ENCODE results near the gene NMNAT2. TPM values are rescaled to one million over a fixed set of nuclear protein-coding genes. Genes with fewer than 3 reads are reported as not detected.

The NMNAT2 gene
- total and polyA plus RNA-seq, 2 of the 8 experiments (the other 6 are each of a cell fraction or from before 2014, with no cell fraction given): 6.5 to 20.9 TPM

DNA sequence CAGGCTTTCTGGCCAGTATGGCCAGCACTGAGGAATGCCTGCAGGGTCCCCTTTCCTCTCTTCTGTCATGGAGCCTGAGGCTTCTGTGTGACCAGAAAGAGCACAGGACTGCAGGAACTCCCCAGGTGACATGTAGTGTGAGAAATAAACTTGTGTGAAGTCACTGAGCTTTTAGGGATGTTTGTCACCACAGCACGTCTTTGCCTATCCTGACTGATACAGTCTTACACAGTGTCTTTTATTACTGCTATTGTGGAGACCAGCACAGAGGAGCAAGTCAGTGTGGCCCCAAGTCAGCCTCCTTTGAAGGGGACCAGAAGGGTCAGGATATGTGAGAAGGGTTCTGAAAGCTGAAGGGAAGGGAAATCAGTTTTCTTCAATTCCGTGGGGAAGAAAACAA lies 129.6 kb downstream of the NMNAT2 start:
- no peak for FAIRE-seq
- Histone ChIP-seq H2AK5ac (ENCODE audit: low read depth, low read length) (no peak overlapping the region), H4K8ac (ENCODE audit: extremely low read depth, insufficient read depth, low read length) (no peak overlapping the region), H2BK20ac (ENCODE audit: low read length) (no peak overlapping the region), H3K36me3 (ENCODE audit: control insufficient read depth in 2 of 4, insufficient read depth in 4 of 4, low read length in 3 of 4) (no peaks in the 10 kb centered on the region), H4K5ac (ENCODE audit: insufficient read length, low read depth, low read length) (no peak overlapping the region), H3K4me1 (replicated peaks in 1 of 4; ENCODE audit: control insufficient read depth in 3 of 4, insufficient read depth in 4 of 4, low read length in 3 of 4) (peaks cover 4 to 21% (median 10%) of the 10 kb centered on the region in 4 experiments), H2BK12ac (ENCODE audit: low read depth, low read length) (no peak overlapping the region), H3K14ac (ENCODE audit: insufficient read length) (no peak overlapping the region), H3K27me3 (replicated peaks in 1 of 4; ENCODE audit: control insufficient read depth in 3 of 4, extremely low read depth in 1 of 4, insufficient read depth in 3 of 4, low read length in 3 of 4) (no peaks in the 10 kb centered on the region), H2BK5ac (ENCODE audit: low read depth, low read length) (no peak overlapping the region), H3K79me2 (ENCODE audit: control insufficient read depth in 1 of 2, insufficient read depth in 2 of 2, low read length in 2 of 2) (no peaks in the 10 kb centered on the region), H3K9ac (replicated peaks in 1 of 4; ENCODE audit: extremely low read depth in 1 of 4, low read depth in 3 of 4, low read length in 3 of 4) (no peak overlapping the region), H3K23me2 (ENCODE audit: low read depth, low read length) (no peaks in the 10 kb centered on the region), H2AFZ (ENCODE audit: low read length) (no peak overlapping the region), H3K4me2 (ENCODE audit: insufficient read depth in 1 of 2, low read depth in 2 of 2, low read length in 2 of 2) (no peak overlapping the region), H3K27ac (ENCODE audit: low read depth, low read length) (no peak overlapping the region), H2BK15ac (ENCODE audit: low read length) (no peak overlapping the region), H2BK120ac (replicated peaks; ENCODE audit: low read depth, low read length) (no peak overlapping the region), H3K79me1 (ENCODE audit: low read depth, low read length) (no peaks in the 10 kb centered on the region), H3K18ac (ENCODE audit: extremely low read depth, low read length) (no peak overlapping the region), H4K20me1 (replicated peaks in 1 of 2; ENCODE audit: control insufficient read depth in 1 of 2, insufficient read depth in 2 of 2, low read length in 2 of 2) (no peaks in the 10 kb centered on the region), H3K4ac (replicated peaks; ENCODE audit: insufficient read length, low read depth, low read length) (no peak overlapping the region), H4K91ac (replicated peaks; ENCODE audit: insufficient read length, low read length) (no peak overlapping the region), H3K9me3 (ENCODE audit: insufficient read depth in 2 of 2, low read depth in 1 of 2, low read length in 1 of 2) (no peaks in the 10 kb centered on the region), H3K23ac (ENCODE audit: insufficient read length) (no peak overlapping the region), H3K56ac (replicated peaks; ENCODE audit: insufficient read length, low read depth, low read length) (no peak overlapping the region), H3K4me3 (ENCODE audit: extremely low read depth in 1 of 4, insufficient read depth in 2 of 4, low read depth in 3 of 4, low read length in 4 of 4) (no peak overlapping the region)
- no peak for DNase-seq (ENCODE audit: low read depth in 1 of 2, low spot score in 2 of 2)
- ChIA-PET POLR2A (ENCODE audit: partially characterized antibody) (interaction anchor here (0.9 kb wide), 1 partner anchor 22 kb away, joined by 3 read pairs; no protein-coding TSS in a partner anchor), CTCF (ENCODE audit: partially characterized antibody) (interaction anchor here (0.5 to 3.3 kb wide), 6 partner anchors 17 to 128 kb away, joined by 3 to 31 read pairs (median 4); no protein-coding TSS in a partner anchor)
- WGBS, 2 experiments (ENCODE audit: extremely low coverage in 1 of 2, insufficient coverage in 1 of 2, insufficient read length in 1 of 2, insufficient replicate concordance in 2 of 2, low coverage in 1 of 2, low lambda C conversion rate in 2 of 2, missing lambda C conversion rate in 1 of 2): 92% methylated on average over 2 of the region's 2 CpGs; no CpG with 5 or more reads in 1 of the 2 experiments
- TF ChIP-seq TBP (IDR thresholded peaks at IDR 0.05; ENCODE audit: low read depth, low read length) (no peak), TAF7 (optimal IDR thresholded peaks at IDR 0.05; ENCODE audit: borderline replicate concordance, low read depth, low read length) (no peak), CHD2 (IDR thresholded peaks at IDR 0.05; ENCODE audit: low read length) (no peak), CEBPB (IDR thresholded peaks at IDR 0.05; ENCODE audit: low read depth, low read length) (no peak), POU5F1 (IDR thresholded peaks at IDR 0.05; ENCODE audit: low read depth, low read length) (no peak), SIN3A (conservative IDR thresholded peaks at IDR 0.05 in 1 of 2, IDR thresholded peaks at IDR 0.05 in 1 of 2; ENCODE audit: low read depth in 1 of 2, low read length in 2 of 2) (no peak), SUZ12 (IDR thresholded peaks at IDR 0.05; ENCODE audit: low read length) (no peak), CREB1 (IDR thresholded peaks at IDR 0.05) (no peak), YY1 (IDR thresholded peaks at IDR 0.05; ENCODE audit: low read depth, low read length) (no peak), GTF2F1 (IDR thresholded peaks at IDR 0.05; ENCODE audit: borderline replicate concordance, low read depth, low read length) (no peak), SP1 (IDR thresholded peaks at IDR 0.05; ENCODE audit: low read depth, low read length) (no peak)
- TF ChIP-seq, protein P1, sequence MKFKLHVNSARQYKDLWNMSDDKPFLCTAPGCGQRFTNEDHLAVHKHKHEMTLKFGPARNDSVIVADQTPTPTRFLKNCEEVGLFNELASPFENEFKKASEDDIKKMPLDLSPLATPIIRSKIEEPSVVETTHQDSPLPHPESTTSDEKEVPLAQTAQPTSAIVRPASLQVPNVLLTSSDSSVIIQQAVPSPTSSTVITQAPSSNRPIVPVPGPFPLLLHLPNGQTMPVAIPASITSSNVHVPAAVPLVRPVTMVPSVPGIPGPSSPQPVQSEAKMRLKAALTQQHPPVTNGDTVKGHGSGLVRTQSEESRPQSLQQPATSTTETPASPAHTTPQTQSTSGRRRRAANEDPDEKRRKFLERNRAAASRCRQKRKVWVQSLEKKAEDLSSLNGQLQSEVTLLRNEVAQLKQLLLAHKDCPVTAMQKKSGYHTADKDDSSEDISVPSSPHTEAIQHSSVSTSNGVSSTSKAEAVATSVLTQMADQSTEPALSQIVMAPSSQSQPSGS (IDR thresholded peaks at IDR 0.05; ENCODE audit: low read length): no peak
- TF ChIP-seq, protein P2, sequence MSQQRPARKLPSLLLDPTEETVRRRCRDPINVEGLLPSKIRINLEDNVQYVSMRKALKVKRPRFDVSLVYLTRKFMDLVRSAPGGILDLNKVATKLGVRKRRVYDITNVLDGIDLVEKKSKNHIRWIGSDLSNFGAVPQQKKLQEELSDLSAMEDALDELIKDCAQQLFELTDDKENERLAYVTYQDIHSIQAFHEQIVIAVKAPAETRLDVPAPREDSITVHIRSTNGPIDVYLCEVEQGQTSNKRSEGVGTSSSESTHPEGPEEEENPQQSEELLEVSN (IDR thresholded peaks at IDR 0.05): no peak
